GM18868 (cell line): ENCODE measurements around the gene DGKG.

ENCODE experiments used
- ATAC-seq: cut with Tn5 transposase; IDR thresholded peaks from one replicate; pipeline ENCODE4 v1.9.1; 2021; ENCODE audit warnings: mild to moderate bottlenecking, moderate library complexity; ENCODE audit not compliant: unreplicated experiment

DGKG gene

GRCh38 chr3:186281176-186281575 is 80.9 kb downstream of the DGKG start:
- no peak for ATAC-seq

- ATAC-seq: no peak
Observed at GRCh38 chr3:186280737-186281136, 81.3 kb downstream of the DGKG start.

GRCh38 chr3:186277268-186277909 is 84.6 kb downstream of the DGKG start:
- ATAC-seq: no peak

GRCh38 chr3:186275436-186275835 is 86.6 kb downstream of the DGKG start:
- no peak for ATAC-seq

GRCh38 chr3:186273586-186273985 is 88.4 kb downstream of the DGKG start:
- no peak for ATAC-seq

- ATAC-seq: no peak
Observed at GRCh38 chr3:186270701-186271100, 91.3 kb downstream of the DGKG start.

- ATAC-seq: no peak
Observed at GRCh38 chr3:186268616-186269448, 93.2 kb downstream of the DGKG start.

GRCh38 chr3:186267758-186268157 is 94.3 kb downstream of the DGKG start:
- ATAC-seq: no peak

- ATAC-seq: no peak
Observed at GRCh38 chr3:186264608-186265400, 97.2 kb downstream of the DGKG start.

GRCh38 chr3:186261638-186262037 is 100.4 kb downstream of the DGKG start:
- ATAC-seq: no peak

- ATAC-seq: no peak
Observed at GRCh38 chr3:186260726-186261125, 101.3 kb downstream of the DGKG start.

- peak; percentile 57 for ATAC-seq
Observed at GRCh38 chr3:186259612-186260383, 102.2 kb downstream of the DGKG start.

- ATAC-seq: no peak
Observed at GRCh38 chr3:186258968-186259367, 103.1 kb downstream of the DGKG start.

- ATAC-seq: no peak
Observed at GRCh38 chr3:186257866-186258265, 104.2 kb downstream of the DGKG start.

GRCh38 chr3:186255703-186256331 is 106.2 kb downstream of the DGKG start:
- ATAC-seq: no peak

- peak; percentile 67 for ATAC-seq
Observed at GRCh38 chr3:186254676-186255650, 107.1 kb downstream of the DGKG start.

GRCh38 chr3:186251948-186252619 is 110.0 kb downstream of the DGKG start:
- ATAC-seq: no peak

- ATAC-seq: no peak
Observed at GRCh38 chr3:186248850-186249249, 113.2 kb downstream of the DGKG start.
